GM23338 (cell line): ENCODE results near the gene OTUD6A.

Experiments
- CREB1 ChIP-seq: fragments of 250-450 bp; sonication (Bioruptor Pico); IDR thresholded peaks from 2 replicates; pipeline ENCODE4 v1.5.0; 2020; ENCODE audit warnings: low read depth, mild to moderate bottlenecking, moderate library complexity
- EZH2 ChIP-seq: fragments of 200-600 bp; sonication (generic); IDR thresholded peaks from one replicate; pipeline ENCODE4 v1.8.0; 2017; ENCODE audit warnings: antibody characterized with exemption, mild to moderate bottlenecking, low read depth; ENCODE audit not compliant: unreplicated experiment
- EZH2phosphoT487 ChIP-seq: fragments of 200-600 bp; sonication (generic); IDR thresholded peaks from one replicate; pipeline ENCODE4 v1.8.1; 2018; ENCODE audit warnings: antibody characterized with exemption; ENCODE audit not compliant: unreplicated experiment
- JUNB ChIP-seq: IDR thresholded peaks from one replicate; pipeline ENCODE4 v1.6.1; 2016; ENCODE audit warnings: antibody characterized with exemption; ENCODE audit not compliant: unreplicated experiment
- NANOG ChIP-seq: IDR thresholded peaks from 2 replicates; pipeline ENCODE4 v1.6.1; 2016; ENCODE audit warnings: antibody characterized with exemption, borderline replicate concordance
- POLR2AphosphoS5 ChIP-seq: IDR thresholded peaks from 2 replicates; pipeline ENCODE4 v1.6.1; 2016; ENCODE audit warnings: antibody characterized with exemption, low read depth
- STAT1 ChIP-seq: IDR thresholded peaks from one replicate; pipeline ENCODE4 v1.6.1; 2016; ENCODE audit warnings: antibody characterized with exemption; ENCODE audit not compliant: unreplicated experiment
- ZNF114 ChIP-seq: fragments of 250-450 bp; sonication (Bioruptor Pico); IDR thresholded peaks from 2 replicates; pipeline ENCODE4 v1.5.0; 2020; ENCODE audit warnings: mild to moderate bottlenecking, moderate library complexity
- ZNF331 ChIP-seq: fragments of 250-450 bp; sonication (Bioruptor Pico); IDR thresholded peaks from 2 replicates; pipeline ENCODE4 v1.5.0; 2020; ENCODE audit warnings: low read depth, mild to moderate bottlenecking, moderate library complexity
- TF ChIP-seq, protein P1 (sequence below), 2 experiments: fragments of 200-600 bp in 1 of 2; sonication (generic) in 1 of 2; conservative IDR thresholded peaks; 2 replicates each; pipeline versions ENCODE4 v1.5.1 to v1.6.1; 2016 to 2017; ENCODE audit warnings: antibody characterized with exemption in 2 of 2, low read depth in 2 of 2, mild to moderate bottlenecking in 2 of 2, moderate library complexity in 1 of 2
- TF ChIP-seq, protein P2 (sequence below): IDR thresholded peaks from one replicate; pipeline ENCODE4 v1.6.1; 2018; ENCODE audit warnings: antibody characterized with exemption; ENCODE audit not compliant: unreplicated experiment
- TF ChIP-seq, protein P3 (sequence below): fragments of 250-450 bp; sonication (Bioruptor Pico); IDR thresholded peaks from 2 replicates; pipeline ENCODE4 v1.5.0; 2020; ENCODE audit warnings: mild to moderate bottlenecking, moderate library complexity
- TF ChIP-seq, protein P4 (sequence below): IDR thresholded peaks from 2 replicates; pipeline ENCODE4 v1.6.1; 2016; ENCODE audit warnings: antibody characterized with exemption

DNA sequence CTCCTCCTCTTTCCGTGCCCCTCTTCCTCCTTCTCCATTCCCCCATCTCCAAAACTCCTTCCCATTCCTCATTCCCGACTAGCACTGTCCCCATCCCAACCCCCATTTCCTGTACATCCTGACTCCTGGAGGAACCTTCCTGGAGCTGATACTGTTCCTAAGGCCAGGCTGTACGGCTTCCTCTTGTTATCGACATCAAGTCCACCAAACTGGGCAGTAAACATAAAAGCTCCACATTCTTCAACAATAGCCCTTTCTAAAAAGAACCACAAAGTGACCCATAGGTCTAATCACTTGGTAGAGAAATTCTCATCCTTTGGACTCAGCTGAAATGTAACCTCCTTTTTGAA, 35.4 kb upstream of the OTUD6A start:
- TF ChIP-seq, protein P1, sequence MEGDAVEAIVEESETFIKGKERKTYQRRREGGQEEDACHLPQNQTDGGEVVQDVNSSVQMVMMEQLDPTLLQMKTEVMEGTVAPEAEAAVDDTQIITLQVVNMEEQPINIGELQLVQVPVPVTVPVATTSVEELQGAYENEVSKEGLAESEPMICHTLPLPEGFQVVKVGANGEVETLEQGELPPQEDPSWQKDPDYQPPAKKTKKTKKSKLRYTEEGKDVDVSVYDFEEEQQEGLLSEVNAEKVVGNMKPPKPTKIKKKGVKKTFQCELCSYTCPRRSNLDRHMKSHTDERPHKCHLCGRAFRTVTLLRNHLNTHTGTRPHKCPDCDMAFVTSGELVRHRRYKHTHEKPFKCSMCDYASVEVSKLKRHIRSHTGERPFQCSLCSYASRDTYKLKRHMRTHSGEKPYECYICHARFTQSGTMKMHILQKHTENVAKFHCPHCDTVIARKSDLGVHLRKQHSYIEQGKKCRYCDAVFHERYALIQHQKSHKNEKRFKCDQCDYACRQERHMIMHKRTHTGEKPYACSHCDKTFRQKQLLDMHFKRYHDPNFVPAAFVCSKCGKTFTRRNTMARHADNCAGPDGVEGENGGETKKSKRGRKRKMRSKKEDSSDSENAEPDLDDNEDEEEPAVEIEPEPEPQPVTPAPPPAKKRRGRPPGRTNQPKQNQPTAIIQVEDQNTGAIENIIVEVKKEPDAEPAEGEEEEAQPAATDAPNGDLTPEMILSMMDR (conservative IDR thresholded peaks at IDR 0.05; ENCODE audit: low read depth in 2 of 2): no peak
- no peak for TF ChIP-seq EZH2phosphoT487
- no peak for TF ChIP-seq EZH2
- no peak for TF ChIP-seq POLR2AphosphoS5
- no peak for TF ChIP-seq JUNB
- TF ChIP-seq, protein P2, sequence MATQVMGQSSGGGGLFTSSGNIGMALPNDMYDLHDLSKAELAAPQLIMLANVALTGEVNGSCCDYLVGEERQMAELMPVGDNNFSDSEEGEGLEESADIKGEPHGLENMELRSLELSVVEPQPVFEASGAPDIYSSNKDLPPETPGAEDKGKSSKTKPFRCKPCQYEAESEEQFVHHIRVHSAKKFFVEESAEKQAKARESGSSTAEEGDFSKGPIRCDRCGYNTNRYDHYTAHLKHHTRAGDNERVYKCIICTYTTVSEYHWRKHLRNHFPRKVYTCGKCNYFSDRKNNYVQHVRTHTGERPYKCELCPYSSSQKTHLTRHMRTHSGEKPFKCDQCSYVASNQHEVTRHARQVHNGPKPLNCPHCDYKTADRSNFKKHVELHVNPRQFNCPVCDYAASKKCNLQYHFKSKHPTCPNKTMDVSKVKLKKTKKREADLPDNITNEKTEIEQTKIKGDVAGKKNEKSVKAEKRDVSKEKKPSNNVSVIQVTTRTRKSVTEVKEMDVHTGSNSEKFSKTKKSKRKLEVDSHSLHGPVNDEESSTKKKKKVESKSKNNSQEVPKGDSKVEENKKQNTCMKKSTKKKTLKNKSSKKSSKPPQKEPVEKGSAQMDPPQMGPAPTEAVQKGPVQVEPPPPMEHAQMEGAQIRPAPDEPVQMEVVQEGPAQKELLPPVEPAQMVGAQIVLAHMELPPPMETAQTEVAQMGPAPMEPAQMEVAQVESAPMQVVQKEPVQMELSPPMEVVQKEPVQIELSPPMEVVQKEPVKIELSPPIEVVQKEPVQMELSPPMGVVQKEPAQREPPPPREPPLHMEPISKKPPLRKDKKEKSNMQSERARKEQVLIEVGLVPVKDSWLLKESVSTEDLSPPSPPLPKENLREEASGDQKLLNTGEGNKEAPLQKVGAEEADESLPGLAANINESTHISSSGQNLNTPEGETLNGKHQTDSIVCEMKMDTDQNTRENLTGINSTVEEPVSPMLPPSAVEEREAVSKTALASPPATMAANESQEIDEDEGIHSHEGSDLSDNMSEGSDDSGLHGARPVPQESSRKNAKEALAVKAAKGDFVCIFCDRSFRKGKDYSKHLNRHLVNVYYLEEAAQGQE: no peak
- TF ChIP-seq ZNF331 (CRISPR knock-in tag): no peak
- TF ChIP-seq CREB1 (CRISPR knock-in tag): no peak
- TF ChIP-seq STAT1: no peak
- TF ChIP-seq ZNF114 (CRISPR knock-in tag): no peak
- TF ChIP-seq, protein P3, sequence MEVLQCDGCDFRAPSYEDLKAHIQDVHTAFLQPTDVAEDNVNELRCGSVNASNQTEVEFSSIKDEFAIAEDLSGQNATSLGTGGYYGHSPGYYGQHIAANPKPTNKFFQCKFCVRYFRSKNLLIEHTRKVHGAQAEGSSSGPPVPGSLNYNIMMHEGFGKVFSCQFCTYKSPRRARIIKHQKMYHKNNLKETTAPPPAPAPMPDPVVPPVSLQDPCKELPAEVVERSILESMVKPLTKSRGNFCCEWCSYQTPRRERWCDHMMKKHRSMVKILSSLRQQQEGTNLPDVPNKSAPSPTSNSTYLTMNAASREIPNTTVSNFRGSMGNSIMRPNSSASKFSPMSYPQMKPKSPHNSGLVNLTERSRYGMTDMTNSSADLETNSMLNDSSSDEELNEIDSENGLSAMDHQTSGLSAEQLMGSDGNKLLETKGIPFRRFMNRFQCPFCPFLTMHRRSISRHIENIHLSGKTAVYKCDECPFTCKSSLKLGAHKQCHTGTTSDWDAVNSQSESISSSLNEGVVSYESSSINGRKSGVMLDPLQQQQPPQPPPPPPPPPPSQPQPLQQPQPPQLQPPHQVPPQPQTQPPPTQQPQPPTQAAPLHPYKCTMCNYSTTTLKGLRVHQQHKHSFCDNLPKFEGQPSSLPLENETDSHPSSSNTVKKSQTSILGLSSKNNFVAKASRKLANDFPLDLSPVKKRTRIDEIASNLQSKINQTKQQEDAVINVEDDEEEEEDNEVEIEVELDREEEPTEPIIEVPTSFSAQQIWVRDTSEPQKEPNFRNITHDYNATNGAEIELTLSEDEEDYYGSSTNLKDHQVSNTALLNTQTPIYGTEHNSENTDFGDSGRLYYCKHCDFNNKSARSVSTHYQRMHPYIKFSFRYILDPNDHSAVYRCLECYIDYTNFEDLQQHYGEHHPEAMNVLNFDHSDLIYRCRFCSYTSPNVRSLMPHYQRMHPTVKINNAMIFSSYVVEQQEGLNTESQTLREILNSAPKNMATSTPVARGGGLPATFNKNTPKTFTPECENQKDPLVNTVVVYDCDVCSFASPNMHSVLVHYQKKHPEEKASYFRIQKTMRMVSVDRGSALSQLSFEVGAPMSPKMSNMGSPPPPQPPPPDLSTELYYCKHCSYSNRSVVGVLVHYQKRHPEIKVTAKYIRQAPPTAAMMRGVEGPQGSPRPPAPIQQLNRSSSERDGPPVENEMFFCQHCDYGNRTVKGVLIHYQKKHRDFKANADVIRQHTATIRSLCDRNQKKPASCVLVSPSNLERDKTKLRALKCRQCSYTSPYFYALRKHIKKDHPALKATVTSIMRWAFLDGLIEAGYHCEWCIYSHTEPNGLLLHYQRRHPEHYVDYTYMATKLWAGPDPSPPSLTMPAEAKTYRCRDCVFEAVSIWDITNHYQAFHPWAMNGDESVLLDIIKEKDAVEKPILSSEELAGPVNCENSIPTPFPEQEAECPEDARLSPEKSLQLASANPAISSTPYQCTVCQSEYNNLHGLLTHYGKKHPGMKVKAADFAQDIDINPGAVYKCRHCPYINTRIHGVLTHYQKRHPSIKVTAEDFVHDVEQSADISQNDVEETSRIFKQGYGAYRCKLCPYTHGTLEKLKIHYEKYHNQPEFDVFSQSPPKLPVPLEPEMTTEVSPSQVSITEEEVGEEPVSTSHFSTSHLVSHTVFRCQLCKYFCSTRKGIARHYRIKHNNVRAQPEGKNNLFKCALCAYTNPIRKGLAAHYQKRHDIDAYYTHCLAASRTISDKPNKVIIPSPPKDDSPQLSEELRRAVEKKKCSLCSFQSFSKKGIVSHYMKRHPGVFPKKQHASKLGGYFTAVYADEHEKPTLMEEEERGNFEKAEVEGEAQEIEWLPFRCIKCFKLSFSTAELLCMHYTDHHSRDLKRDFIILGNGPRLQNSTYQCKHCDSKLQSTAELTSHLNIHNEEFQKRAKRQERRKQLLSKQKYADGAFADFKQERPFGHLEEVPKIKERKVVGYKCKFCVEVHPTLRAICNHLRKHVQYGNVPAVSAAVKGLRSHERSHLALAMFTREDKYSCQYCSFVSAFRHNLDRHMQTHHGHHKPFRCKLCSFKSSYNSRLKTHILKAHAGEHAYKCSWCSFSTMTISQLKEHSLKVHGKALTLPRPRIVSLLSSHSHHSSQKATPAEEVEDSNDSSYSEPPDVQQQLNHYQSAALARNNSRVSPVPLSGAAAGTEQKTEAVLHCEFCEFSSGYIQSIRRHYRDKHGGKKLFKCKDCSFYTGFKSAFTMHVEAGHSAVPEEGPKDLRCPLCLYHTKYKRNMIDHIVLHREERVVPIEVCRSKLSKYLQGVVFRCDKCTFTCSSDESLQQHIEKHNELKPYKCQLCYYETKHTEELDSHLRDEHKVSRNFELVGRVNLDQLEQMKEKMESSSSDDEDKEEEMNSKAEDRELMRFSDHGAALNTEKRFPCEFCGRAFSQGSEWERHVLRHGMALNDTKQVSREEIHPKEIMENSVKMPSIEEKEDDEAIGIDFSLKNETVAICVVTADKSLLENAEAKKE (CRISPR knock-in tag): no peak
- TF ChIP-seq, protein P4, sequence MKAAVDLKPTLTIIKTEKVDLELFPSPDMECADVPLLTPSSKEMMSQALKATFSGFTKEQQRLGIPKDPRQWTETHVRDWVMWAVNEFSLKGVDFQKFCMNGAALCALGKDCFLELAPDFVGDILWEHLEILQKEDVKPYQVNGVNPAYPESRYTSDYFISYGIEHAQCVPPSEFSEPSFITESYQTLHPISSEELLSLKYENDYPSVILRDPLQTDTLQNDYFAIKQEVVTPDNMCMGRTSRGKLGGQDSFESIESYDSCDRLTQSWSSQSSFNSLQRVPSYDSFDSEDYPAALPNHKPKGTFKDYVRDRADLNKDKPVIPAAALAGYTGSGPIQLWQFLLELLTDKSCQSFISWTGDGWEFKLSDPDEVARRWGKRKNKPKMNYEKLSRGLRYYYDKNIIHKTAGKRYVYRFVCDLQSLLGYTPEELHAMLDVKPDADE: no peak
- no peak for TF ChIP-seq NANOG
